Right ventricle myocardium superior (tissue), 1 donor: ENCODE measurements around the gene ST8SIA2. TPM values are rescaled to one million over a fixed set of nuclear protein-coding genes. Genes with fewer than 3 reads are reported as not detected.
"Not testable (repeated sequence)": the region's sequence is repeated elsewhere in the genome, so short reads cannot be mapped to it uniquely, and the experiment has no call there.

Experiments
- ATAC-seq: fragments of 200-7000 bp; cut with Tn5 transposase; one replicate; pipeline ENCODE4 v1.9.1; 2020; ENCODE audit warnings: mild to moderate bottlenecking; ENCODE audit not compliant: poor library complexity
- DNase-seq: peaks from one replicate; pipeline ENCODE4 v3.0.0-alpha.2; 2020
- intact Hi-C: fragments of 100-400 bp; cut with DNase I; formaldehyde crosslinking; loops from one replicate; pipeline ENCODE4 v1.11.2; 2022
- total RNA-seq: library from RNA; stranded (reverse); fragmentation: NEBNext Ultra II Directional; extraction: Animal tissue kit (Norgen Biotek cat#: 25700); gene quantifications from one replicate; pipeline ENCODE4 v1.2.1, GENCODE V29; 2021
- donor health status: DM: no; HTN: yes; CAD: no; lungs with severe emphysema.

The ST8SIA2 gene
- total RNA-seq, 1 donor from 2014 or later, result 2.0 TPM

DNA sequence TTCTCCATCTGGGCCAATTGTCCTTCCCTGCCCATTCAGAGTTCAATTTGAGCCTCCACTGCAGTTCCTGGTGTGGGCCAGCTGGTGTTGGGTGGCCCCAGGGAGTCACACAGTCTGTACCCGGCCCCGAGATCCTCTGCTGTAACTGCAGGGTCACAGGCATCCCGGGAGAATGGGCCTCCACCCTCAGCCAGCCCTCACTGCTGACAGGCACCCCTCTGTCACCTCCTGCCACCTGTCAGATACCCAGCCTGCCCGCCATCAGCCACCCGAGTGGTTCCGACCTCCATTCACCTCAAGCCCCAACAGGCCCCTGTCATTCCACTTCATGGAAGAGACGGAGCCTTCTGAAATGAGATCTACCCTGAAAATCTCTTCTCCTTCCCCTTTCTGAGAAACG, 73.2 kb downstream of the ST8SIA2 start:
- DNase-seq, result no peak
- intact Hi-C loops, result no loop called here
- no peak for ATAC-seq

DNA sequence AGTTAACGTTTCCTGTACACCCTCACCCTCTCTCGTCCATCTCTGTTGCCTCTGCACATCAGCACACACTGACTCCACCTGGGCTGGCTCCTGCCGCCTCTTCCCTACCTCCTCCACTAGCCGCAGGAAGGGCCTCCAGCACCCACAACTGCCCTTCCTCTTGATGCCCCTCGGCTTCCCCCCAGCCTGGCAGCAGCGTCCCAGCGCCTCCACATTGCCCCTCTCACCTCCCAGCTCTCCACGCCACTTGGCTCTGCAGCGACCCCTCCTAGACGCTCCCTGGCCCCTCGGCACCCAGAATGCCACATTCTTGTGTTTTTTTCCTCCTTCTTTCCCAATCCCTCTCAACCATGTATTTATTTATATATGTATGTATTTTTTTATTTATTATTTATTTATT, 73.6 kb downstream of the ST8SIA2 start:
- intact Hi-C loops, result no loop called here
- no peak for ATAC-seq
- no peak for DNase-seq

GRCh38 chr15:92468991-92469390, 75.3 kb downstream of the ST8SIA2 start:
- DNase-seq, result no peak
- intact Hi-C loops, result no loop called here
- no peak for ATAC-seq

DNA sequence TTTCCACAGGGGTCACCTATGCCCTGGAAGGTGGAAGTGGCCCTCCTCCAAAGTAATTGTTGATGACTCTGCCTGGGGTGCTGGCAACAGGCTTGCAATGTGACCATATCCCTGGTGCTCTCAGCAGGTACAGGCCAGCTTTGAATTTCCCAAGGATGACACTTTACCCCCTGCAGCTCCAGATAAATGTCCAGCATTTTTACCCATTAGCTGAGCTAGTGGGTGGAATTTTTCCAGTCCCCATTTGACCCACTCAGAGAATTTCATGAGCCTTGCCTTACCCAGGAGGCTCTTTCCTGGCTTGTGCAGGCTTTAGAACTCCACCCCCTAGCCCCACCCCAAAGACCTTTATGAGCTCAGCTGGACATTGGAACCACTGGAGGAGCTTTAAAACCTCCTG, 77.6 kb downstream of the ST8SIA2 start:
- ATAC-seq (no peak), DNase-seq (no peak)
- intact Hi-C loops, result no loop called here

GRCh38 chr15:92473756-92474155, 80.1 kb downstream of the ST8SIA2 start:
- ATAC-seq (no peak), DNase-seq (no peak)
- intact Hi-C loops, result no loop called here

DNA sequence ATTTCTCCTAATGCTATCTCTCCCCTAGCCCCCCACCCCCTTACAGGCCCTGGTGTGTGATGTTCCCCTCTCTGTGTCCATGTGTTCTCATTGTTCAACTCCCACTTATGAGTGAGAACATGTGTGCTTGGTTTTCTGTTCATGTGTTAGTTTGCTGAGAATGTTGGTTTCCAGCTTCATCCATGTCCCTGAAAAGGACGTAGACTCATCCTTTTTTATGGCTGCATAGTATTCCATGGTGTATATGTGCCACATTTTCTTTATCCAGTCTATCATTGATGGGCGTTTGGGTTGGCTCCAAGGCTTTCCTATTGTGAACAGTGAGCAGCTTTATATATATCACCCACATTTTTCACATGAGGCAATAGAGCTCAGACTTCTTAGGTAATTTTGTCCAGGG, 86.0 kb downstream of the ST8SIA2 start:
- DNase-seq, ATAC-seq, intact Hi-C loops: not testable (repeated sequence)

DNA sequence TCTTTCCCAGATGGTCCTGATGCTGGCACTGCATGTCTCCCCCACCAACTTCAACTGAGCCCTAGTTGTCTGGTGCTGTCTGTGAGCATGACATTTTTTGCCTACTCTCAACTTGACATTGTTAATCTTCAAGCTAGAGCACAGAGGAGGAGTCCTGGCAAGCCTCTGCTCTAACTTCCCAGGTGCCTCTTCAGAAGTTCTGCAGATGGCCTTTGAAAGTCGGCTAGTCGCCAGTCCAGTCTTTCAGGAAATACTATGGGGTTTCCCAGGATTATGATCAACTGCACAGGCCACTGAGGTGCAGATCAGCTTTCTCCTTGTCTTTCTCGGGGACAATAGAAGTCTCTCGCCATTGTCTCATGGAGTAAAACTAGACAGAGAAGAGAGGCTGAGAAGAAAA, 86.7 kb downstream of the ST8SIA2 start:
- no peak for DNase-seq
- no peak for ATAC-seq
- intact Hi-C loops, result no loop called here

- no peak for ATAC-seq
Observed at GRCh38 chr15:92485441-92485840, 91.8 kb downstream of the ST8SIA2 start.

DNA sequence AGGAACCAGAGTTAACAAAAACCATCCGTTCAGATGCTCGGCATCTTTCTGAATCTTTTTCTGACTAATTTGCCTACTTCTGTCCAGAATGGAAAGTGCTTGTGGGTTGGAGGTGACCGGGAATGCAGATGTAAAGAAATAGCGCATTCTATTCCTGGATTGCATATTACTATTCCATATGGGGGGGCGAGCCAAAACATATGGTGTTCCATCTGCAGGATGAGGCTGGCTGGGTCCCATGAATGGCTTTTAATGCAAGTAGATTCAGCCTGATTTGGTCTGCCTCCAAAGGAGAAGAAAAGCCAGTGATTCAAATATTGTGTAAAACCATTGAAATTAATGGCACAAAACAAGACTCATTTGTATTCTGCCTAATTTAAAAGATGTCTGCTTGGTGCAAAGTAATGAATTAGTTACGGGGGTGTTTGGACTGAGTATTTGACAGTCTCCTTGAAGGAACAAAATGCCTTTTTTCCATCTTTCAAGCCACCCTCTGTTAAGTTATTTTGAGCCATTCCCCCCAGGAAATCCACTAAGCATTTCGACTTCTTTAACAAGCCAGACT, 99.0 kb downstream of the ST8SIA2 start:
- DNase-seq (no peak), ATAC-seq (no peak)

More at GRCh38 chr15:92485441-92485840, 91.8 kb downstream of the ST8SIA2 start:
- intact Hi-C loops, result no loop called here
- no peak for DNase-seq

DNA sequence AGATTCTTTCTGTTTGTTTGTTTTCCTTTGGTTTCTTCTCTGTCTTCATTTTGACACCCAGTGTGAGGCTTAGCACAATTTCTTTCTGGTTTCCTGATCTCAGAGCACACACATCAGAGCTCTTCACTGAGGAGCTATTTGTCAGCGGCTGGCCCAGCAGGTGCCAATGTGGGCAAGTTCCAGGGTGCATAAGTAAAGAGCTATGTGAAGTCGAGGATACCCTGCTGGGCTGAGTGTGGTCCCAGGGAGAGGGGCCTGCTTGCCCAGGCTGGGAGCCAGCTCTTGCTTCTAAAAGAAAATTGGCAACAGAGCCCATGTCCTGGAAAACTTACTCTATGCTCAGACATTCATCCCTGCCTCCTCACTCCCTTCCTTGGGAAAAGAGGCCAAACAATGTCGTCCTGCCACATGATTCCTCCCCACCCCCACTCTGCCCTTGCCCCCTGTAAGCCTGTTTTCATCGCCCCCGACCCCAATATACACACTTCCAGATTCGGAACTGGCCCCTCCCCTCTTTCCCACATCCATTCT, 101.2 kb downstream of the ST8SIA2 start:
- intact Hi-C loops, result no loop called here
- ATAC-seq (no peak), DNase-seq (no peak)

More for the DNA sequence above, 99.0 kb downstream of the ST8SIA2 start:
- intact Hi-C loops, result no loop called here

DNA sequence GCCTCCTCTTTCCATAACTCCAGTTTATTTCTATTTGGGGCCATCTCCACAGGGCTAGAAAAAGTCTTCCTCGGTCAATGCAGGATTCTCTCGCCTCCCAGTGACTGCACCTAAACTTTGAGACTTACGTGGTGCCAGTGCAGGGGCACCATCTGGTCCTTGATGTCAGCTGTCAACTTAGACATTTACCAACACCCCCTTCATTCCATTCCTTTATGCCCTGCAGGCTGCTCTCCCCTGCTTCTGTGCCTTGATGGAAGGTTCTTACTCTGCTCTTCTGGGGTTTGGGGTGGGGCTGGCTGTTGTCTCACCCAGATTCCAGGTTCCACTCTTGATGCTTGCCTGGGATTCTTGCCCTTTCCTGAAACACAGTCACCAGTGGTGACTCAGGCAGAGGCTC, 101.8 kb downstream of the ST8SIA2 start:
- DNase-seq, result no peak
- no peak for ATAC-seq
- intact Hi-C loops, result no loop called here

- intact Hi-C loops, result no loop called here
- ATAC-seq, result no peak
- no peak for DNase-seq
Observed at GRCh38 chr15:92499731-92500530, 106.2 kb downstream of the ST8SIA2 start.

DNA sequence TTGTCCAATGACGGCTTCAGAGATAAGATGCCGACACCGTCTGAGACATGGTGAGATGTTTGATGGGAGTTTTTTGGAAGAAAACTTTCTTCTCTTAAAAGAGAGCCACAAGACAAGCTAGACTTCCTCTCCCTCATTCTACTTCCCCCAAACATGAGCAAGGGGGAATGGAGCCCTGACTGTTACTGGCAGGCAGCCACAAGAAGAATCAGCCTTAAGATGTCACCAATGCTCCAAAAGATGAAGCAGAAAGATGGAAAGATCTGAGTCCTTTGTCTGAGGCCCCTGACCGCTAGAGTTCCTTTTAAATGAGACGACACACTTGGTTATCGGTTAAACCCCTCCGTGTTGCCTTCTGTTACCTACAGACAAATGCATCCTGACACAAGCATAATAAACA, 108.7 kb downstream of the ST8SIA2 start:
- no peak for ATAC-seq
- intact Hi-C loops, result no loop called here
- DNase-seq, result no peak

DNA sequence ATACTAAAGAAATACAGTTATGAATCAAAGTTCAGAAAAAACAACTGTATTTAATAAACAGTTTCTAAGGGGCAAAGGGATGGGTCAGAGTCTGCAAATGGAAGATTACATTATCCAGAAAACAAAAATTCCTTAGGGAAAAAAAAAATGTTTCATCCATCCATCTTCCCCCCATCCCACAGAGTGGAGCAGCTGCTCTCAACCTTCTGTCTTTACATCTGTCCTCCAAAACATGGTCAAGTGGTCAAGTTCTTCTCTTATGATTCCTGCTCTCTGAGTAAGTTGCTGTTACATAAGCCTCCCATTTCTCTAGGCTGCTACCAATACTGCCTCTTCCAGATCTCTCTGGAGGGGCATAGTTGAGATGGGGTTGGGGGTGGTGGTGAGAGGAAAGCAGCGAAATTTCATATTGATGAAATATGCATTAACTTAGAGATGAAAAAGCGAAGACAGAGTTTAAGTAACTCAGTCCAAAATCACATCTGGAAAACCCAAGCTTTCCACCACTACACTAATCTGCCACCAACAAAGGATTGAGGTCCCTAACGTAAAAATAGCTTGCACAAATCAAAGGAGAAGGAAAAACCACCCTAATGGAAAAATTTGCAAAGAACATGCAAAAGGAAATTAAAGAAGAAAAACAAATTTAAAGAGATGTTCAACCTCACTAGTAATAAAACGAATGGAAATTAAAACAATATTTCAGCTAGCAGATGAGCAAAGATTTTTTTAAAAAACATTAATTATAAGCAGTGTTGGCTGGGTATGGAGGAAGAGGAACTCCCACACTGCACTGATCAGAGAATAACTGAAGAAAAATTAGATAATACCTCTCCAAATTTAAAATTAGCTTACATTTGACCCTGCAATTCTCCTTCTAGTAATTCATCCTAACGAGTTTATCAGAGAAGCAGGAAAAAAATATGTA, 109.5 kb downstream of the ST8SIA2 start:
- DNase-seq (no peak), ATAC-seq (no peak)
- intact Hi-C loops, result no loop called here

- DNase-seq, result no peak
- ATAC-seq, result no peak
- intact Hi-C loops, result no loop called here
Observed at GRCh38 chr15:92503889-92504288, 110.2 kb downstream of the ST8SIA2 start.

- no peak for ATAC-seq
- DNase-seq, result no peak
- intact Hi-C loops, result no loop called here
Observed at GRCh38 chr15:92505611-92506010, 111.9 kb downstream of the ST8SIA2 start.

DNA sequence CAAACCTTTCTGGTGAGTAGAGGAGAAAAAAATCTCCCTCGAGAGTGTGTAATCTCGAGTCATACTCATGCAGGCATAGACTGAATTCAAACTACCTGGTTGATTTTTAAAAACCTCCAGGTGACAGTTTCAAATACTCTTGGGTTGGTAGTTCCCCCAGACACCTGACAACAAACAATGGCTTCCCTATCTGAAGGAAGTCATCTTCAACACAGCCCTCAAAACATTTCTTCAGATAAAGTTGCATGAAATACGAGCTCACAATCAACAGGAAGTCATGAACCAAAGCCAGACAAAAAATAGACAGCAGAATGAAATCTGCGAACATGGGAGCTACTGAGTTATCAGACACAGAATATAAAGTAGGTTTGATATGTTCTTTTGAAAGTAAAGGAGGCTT, 112.8 kb downstream of the ST8SIA2 start:
- ATAC-seq, result no peak
- intact Hi-C loops, result no loop called here
- no peak for DNase-seq

- intact Hi-C loops, result no loop called here
- ATAC-seq (no peak), DNase-seq (no peak)
Observed at GRCh38 chr15:92510163-92510882, 116.6 kb downstream of the ST8SIA2 start.
